H1 (cell line): Measurements from ENCODE around the gene SIX1. TPM values are rescaled to one million over a fixed set of nuclear protein-coding genes. Genes with fewer than 3 reads are reported as not detected.

Experiments used
- CTBP2 ChIP-seq: IDR thresholded peaks from 2 replicates; pipeline ENCODE4 v1.7.0; 2011; ENCODE audit warnings: borderline replicate concordance, mild to moderate bottlenecking, moderate library complexity, mixed read lengths, low read length; ENCODE audit not compliant: insufficient read depth, insufficient read length
- GTF2F1 ChIP-seq: IDR thresholded peaks from 2 replicates; pipeline ENCODE4 v1.6.1; 2012; ENCODE audit warnings: low read depth, low read length, improper control_type of control experiment, borderline replicate concordance
- POLR2AphosphoS5 ChIP-seq: IDR thresholded peaks from 2 replicates; pipeline ENCODE4 v1.6.1; 2011; ENCODE audit warnings: low read depth, low read length
- RNF2 ChIP-seq: fragments of 200-900, 300-1000 bp; sonication (generic); IDR thresholded peaks from 2 replicates; pipeline ENCODE4 v1.7.1; 2016; ENCODE audit warnings: borderline replicate concordance, low read depth, mild to moderate bottlenecking, antibody characterized with exemption, low read length; ENCODE audit not compliant: poor library complexity, severe bottlenecking; ENCODE audit errors: missing control alignments
- SIX5 ChIP-seq: IDR thresholded peaks from 2 replicates; pipeline ENCODE4 v1.6.1; 2011; ENCODE audit warnings: mild to moderate bottlenecking, low read depth, low read length
- SP1 ChIP-seq: IDR thresholded peaks from 2 replicates; pipeline ENCODE4 v1.6.1; 2011; ENCODE audit warnings: low read depth, low read length
- SP2 ChIP-seq: IDR thresholded peaks from 2 replicates; pipeline ENCODE4 v1.6.1; 2012; ENCODE audit warnings: mild to moderate bottlenecking, low read length, inconsistent platforms
- SP4 ChIP-seq: IDR thresholded peaks from 2 replicates; pipeline ENCODE4 v1.6.1; 2012; ENCODE audit warnings: low read length, inconsistent platforms
- TEAD4 ChIP-seq: IDR thresholded peaks from 2 replicates; pipeline ENCODE4 v1.6.1; 2012; ENCODE audit warnings: low read depth, low read length, inconsistent platforms, mixed read lengths
- polyA plus RNA-seq, 7 experiments: library from polyadenylated mRNA; depleted of rRNA in 3 of 7; stranded (reverse) in 5 of 7; unstranded in 2 of 7; fragments of >200 nt in 5 of 7; fragments of 200-250 nt in 2 of 7; gene quantifications; 1 replicate in 5 of 7; 2 replicates in 1 of 7; 4 replicates in 1 of 7; pipeline versions ENCODE4 v1.2.1 to v1.2.3, GENCODE V29; 2011 to 2013; ENCODE audit warnings: missing spikeins in 2 of 7, mixed read lengths in 2 of 7
- total RNA-seq: library from RNA; stranded (reverse); fragmentation: NEBNext Ultra II Directional; extraction: Animal tissue kit (Norgen Biotek cat#: 25700); gene quantifications from 2 replicates; pipeline ENCODE4 v1.2.1, GENCODE V29; 2021
- TF ChIP-seq, protein P1 (sequence below): fragments of 300-600 bp; sonication (generic); IDR thresholded peaks from 2 replicates; pipeline ENCODE4 v1.7.1; 2012; ENCODE audit warnings: low read length, moderate library complexity, mild to moderate bottlenecking, inconsistent platforms; ENCODE audit not compliant: insufficient replicate concordance
- TF ChIP-seq, protein P2 (sequence below): IDR thresholded peaks from 2 replicates; pipeline ENCODE4 v1.6.1; 2012; ENCODE audit warnings: inconsistent platforms

Gene SIX1
- total and polyA plus RNA-seq, 2 of the 8 experiments (the other 6 are each of a cell fraction or from before 2014, with no cell fraction given), result 0.03 to 0.69 TPM

DNA sequence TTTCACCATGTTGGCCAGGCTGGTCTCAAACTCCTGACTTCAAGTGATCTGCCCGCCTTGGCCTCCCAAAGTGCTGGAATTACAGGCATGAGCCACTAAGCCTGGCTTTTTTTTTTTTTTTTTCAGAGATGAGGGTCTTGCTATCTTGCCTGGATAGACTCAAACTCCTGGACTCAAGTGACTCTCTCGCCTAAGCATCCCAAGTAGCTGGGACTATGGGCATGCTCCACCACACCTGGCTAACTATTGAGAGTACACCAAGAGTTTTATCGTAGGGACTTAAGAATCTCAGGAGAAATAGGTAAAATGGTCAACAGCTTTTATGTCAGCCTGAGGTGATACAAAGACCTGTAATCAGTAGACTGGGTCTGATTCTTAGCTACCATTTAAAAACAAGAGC is 31.2 kb upstream of the SIX1 start (continued):
- TF ChIP-seq, protein P1, sequence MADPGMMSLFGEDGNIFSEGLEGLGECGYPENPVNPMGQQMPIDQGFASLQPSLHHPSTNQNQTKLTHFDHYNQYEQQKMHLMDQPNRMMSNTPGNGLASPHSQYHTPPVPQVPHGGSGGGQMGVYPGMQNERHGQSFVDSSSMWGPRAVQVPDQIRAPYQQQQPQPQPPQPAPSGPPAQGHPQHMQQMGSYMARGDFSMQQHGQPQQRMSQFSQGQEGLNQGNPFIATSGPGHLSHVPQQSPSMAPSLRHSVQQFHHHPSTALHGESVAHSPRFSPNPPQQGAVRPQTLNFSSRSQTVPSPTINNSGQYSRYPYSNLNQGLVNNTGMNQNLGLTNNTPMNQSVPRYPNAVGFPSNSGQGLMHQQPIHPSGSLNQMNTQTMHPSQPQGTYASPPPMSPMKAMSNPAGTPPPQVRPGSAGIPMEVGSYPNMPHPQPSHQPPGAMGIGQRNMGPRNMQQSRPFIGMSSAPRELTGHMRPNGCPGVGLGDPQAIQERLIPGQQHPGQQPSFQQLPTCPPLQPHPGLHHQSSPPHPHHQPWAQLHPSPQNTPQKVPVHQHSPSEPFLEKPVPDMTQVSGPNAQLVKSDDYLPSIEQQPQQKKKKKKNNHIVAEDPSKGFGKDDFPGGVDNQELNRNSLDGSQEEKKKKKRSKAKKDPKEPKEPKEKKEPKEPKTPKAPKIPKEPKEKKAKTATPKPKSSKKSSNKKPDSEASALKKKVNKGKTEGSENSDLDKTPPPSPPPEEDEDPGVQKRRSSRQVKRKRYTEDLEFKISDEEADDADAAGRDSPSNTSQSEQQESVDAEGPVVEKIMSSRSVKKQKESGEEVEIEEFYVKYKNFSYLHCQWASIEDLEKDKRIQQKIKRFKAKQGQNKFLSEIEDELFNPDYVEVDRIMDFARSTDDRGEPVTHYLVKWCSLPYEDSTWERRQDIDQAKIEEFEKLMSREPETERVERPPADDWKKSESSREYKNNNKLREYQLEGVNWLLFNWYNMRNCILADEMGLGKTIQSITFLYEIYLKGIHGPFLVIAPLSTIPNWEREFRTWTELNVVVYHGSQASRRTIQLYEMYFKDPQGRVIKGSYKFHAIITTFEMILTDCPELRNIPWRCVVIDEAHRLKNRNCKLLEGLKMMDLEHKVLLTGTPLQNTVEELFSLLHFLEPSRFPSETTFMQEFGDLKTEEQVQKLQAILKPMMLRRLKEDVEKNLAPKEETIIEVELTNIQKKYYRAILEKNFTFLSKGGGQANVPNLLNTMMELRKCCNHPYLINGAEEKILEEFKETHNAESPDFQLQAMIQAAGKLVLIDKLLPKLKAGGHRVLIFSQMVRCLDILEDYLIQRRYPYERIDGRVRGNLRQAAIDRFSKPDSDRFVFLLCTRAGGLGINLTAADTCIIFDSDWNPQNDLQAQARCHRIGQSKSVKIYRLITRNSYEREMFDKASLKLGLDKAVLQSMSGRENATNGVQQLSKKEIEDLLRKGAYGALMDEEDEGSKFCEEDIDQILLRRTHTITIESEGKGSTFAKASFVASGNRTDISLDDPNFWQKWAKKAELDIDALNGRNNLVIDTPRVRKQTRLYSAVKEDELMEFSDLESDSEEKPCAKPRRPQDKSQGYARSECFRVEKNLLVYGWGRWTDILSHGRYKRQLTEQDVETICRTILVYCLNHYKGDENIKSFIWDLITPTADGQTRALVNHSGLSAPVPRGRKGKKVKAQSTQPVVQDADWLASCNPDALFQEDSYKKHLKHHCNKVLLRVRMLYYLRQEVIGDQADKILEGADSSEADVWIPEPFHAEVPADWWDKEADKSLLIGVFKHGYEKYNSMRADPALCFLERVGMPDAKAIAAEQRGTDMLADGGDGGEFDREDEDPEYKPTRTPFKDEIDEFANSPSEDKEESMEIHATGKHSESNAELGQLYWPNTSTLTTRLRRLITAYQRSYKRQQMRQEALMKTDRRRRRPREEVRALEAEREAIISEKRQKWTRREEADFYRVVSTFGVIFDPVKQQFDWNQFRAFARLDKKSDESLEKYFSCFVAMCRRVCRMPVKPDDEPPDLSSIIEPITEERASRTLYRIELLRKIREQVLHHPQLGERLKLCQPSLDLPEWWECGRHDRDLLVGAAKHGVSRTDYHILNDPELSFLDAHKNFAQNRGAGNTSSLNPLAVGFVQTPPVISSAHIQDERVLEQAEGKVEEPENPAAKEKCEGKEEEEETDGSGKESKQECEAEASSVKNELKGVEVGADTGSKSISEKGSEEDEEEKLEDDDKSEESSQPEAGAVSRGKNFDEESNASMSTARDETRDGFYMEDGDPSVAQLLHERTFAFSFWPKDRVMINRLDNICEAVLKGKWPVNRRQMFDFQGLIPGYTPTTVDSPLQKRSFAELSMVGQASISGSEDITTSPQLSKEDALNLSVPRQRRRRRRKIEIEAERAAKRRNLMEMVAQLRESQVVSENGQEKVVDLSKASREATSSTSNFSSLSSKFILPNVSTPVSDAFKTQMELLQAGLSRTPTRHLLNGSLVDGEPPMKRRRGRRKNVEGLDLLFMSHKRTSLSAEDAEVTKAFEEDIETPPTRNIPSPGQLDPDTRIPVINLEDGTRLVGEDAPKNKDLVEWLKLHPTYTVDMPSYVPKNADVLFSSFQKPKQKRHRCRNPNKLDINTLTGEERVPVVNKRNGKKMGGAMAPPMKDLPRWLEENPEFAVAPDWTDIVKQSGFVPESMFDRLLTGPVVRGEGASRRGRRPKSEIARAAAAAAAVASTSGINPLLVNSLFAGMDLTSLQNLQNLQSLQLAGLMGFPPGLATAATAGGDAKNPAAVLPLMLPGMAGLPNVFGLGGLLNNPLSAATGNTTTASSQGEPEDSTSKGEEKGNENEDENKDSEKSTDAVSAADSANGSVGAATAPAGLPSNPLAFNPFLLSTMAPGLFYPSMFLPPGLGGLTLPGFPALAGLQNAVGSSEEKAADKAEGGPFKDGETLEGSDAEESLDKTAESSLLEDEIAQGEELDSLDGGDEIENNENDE, result no peak
- TF ChIP-seq SP2, result no peak
- TF ChIP-seq SIX5, result no peak
- no peak for TF ChIP-seq SP4
- TF ChIP-seq POLR2AphosphoS5, result no peak
- TF ChIP-seq, protein P2, sequence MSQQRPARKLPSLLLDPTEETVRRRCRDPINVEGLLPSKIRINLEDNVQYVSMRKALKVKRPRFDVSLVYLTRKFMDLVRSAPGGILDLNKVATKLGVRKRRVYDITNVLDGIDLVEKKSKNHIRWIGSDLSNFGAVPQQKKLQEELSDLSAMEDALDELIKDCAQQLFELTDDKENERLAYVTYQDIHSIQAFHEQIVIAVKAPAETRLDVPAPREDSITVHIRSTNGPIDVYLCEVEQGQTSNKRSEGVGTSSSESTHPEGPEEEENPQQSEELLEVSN, result no peak
- TF ChIP-seq GTF2F1, result no peak
- TF ChIP-seq TEAD4, result no peak
- TF ChIP-seq CTBP2, result no peak
- no peak for TF ChIP-seq RNF2
- TF ChIP-seq SP1, result no peak
